ENCODE measurements around the gene RFLNA.

The RFLNA gene, protein sequence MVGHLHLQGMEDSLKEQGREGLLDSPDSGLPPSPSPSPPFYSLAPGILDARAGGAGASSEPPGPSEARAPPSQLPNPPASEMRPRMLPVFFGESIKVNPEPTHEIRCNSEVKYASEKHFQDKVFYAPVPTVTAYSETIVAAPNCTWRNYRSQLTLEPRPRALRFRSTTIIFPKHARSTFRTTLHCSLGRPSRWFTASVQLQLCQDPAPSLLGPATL

DNA sequence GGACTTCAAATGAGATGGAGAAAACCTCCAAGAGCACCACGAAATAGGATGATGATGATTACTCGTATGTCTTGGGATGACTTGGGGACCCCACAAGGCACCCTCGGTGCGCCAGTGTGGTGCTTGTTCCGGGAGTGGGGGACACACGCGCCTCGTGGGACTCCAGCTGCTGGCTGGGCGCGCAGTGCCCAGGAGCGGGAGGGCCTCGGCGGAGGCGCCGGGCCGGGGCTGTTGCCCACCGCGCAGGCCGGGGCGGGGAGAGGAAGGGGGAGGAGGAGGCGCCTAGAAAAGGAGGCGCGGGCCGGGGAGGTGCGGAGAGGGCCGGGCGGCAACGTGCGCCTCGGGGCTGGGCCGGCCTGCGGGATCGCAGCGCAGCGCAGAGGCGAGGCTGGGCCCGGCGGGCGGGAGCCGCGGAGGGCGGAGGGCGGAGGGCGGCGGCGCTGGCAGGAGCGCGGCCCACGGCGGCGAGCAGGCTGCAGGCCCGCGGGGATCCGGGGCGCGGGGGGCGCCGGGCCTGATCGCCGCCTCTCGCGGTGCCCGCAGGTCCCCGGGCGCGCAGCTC lies at the start of gene RFLNA:
TSS of gene RFLNA (plus strand) at position 314 of the 562 bp plus-strand sequence. CDS start 337 bp downstream, outside the sequence.
- DNase-seq = no peak

DNA sequence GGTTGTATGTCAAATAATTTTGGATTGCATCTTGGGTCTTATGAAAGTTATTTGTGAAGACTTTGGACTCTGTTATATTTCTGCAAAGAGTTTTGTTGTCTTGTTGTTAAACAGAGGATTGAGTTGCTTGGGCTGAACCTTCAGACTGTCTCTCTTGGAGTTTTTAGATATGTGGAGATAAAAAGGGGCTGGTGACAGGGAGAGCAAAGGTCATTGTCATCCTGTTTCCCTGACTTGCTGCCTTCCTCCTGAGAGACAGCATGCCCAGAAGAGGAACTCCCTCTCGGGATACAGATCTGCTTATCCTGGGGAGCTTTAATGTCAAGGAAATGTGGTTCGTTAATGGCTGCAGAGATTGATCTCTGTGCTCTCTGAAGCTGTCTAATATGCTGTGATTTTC lies 47.6 kb upstream of the RFLNA start:
- no peak for DNase-seq

DNA sequence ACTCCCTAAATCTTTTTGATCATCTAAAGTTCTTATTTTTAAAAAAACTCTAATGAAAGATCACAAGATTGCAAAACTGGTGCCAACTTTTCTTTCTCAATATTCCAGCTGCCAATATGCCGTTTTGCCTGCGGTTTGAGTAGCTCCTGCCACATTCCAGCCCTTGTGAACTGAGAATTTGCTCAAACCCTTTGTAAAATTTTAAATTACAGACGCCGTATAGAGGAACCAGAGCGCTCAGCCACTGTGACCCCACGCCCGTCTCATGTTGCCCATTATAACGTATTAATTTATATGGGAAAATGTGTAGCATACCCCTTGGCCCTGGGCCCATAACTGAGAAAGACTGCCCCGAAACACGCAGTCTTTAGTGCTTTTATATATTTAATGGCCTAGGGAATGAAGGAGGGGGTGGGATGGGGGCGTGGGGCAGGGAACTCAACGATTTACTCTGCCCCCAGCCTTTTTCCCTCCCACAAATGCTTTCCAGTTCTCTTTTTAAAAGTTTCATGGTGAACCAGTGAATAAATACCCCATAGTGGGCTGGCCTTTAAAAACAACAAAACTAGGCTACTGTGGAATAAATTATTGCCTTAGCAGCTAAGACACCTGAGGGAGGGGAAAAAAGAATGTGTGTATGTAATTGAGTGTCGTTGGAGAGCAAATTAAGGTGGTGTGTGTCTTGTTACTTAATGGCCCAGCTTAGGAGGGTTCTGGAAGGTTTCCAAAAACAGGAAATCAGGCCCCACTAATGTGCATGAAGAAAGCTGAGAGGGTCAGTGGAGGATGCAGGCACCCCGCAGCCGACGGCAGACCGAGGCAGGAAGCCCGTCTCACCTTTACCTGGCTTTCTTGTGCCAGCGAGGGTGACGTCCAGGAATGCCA lies 45.7 kb upstream of the RFLNA start:
- DNase-seq = no peak

DNA sequence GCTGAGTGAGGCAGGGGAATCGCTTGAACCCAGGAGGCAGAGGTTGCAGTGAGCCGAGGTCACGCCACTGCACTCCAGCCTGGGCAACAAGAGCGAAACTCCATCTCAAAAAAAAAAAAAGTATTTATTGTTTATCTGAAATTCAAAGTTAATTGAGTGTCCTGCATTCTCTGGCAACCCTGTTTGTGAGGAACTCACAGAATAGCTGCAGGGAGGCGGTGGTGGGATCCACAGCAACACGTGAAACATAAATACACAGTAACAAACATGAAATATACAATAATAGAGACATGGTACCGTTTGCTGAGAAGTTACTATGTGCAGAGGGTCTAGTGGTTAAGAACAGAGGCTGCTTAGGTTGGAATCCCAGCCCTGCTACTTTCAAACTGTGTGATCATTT lies 43.7 kb upstream of the RFLNA start:
- no peak for DNase-seq

DNA sequence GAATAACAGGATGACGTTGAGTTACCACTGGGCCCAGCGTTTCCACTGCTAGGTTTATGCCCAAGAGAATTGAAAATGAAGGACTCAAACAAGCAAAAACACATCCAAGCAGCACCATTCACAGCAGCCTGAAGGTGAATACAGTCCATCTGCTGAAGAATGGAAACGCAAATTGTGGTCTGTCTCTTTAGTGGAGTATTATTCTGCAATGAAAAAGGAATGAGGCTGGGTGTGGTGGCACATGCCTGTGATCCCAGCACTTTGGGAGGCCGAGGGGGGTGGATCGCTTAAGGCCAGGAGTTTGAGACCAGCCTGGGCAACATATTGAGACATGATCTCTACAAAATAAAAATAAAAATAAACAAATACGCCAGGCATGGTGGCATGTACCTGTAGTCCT lies 41.9 kb upstream of the RFLNA start:
- DNase-seq = no peak

DNA sequence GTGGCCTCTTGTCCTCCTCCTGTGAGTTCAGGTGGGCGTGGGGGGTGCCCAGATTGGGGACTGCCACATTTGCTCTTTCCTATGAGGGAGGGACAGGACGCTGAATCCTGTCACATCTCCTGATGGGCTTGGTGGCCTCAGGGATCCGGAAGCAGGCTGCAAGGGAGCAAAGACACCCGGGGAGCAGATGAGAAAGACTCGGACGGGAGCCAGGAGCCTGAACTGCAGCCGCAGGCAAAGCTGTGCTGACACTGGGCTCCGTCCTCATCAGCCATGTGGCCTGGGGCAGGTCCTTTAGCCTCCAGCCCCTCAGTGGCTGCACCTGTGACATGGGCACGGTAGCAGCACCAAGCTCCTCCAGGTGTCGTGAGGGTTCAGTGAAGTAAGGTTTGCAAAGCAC lies 40.8 kb upstream of the RFLNA start:
- DNase-seq = no peak

DNA sequence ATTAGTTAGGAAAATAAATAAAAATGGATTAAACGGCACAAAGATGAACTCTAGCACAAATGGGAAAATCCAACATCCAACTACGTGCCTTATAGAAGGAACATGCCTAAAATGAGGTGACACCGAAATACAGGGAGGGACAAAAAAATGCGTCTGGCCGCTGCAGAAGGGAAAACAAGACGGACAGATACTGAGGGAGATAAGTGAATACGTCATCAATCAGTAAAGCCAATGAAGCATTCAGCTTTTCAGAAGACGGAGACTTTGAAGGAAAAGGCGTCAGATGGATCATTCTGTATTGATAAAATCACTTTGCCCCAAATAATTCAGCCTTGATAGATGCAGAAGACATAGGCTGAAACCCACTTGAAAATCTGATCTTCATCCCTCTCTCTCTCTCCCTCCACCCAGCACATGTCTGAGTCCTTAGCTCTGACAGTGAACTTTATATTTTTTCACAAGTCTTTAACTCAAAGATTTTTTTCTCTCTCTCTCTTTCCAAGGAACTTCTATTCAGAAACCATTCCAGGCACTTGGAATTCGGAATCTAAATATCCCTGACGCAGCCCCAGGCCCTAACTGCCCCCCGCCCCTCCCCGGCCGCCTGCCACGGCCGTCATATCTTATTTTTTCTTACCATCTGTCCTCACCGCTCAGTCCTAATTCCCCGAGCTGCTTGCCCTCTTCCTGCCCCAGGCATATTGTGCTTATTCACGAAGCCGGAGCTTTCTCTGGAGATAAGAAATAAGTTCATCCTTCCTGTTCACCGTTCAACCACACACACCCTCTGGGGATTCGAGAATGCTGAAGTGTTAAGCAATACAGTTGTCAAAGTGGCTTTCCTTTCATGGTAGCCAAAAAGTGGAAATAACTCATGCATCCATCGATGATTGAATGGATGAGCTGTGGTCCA lies 35.5 kb upstream of the RFLNA start:
- DNase-seq = no peak

DNA sequence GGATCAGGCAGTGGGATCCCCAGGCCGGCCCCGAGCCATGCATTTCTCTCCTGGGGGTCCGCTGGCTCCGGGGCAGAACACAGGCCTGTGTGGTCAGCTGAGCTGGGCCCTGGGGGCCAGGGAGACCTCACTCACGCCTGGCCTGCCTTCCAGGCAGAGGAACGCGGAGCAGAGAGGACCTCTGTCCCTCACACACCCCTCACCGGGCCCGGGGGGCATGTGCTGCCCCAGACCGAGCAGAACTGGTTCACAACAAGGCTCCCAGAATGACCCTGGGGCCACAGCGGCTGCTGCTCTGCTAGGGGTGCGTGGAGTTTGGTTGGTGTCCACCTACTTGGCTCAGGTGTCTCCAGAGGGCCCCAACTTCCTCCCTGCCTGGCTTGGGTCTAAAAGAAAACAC lies 33.0 kb upstream of the RFLNA start:
- DNase-seq = no peak

DNA sequence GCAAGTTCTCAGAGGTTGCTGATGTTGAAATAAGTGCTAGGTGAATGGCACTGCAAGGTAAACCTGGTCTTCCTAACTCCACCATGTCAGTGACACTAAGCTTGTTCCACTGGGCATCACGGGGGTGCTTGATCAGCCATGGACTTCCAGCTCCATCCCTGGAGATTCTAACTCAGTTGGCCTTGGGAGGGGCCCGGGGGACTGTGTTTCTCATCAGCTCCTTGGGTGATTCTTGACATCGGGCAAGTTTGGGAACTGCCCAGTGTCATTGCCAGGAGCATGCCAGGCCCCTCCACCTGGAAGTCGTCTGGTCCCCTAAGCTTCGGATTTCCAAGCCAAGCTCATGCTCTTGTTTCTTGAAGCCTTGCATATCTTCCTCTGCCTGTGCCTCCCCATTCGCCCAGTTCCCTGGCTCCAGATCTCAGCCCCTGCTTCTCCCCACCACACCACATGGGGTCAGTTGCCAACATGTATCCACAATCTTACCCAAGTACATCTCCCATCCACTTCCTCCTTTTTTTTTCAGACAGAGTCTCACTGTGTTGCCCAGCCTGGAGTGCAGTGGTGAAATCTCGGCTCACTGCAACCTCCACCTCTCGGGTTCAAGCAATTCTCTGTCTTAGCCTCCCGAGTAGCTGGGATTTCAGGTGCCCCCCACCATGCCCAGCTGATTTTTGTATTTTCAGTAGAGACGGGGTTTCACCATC lies 30.7 kb upstream of the RFLNA start:
- no peak for DNase-seq

DNA sequence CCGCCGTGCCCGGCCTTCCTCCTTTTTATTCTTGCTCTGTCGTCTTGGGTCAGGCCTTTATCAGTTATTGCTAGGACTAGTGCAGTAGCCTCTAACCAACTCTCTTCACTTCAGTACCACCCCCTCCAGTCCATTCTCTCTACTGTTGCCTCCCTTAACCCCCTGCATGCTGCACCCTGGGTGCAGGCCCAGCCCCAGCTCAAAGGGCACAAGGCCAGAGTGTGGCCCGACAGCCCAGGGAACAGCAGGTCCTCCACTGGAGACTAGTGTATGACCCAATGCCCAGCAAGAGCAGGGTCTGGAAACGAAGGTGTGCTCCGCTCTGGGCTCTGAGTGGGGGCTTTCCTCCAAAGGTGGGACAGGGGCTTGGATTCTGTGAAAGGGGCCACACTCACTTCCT lies 30.0 kb upstream of the RFLNA start:
- no peak for DNase-seq

DNA sequence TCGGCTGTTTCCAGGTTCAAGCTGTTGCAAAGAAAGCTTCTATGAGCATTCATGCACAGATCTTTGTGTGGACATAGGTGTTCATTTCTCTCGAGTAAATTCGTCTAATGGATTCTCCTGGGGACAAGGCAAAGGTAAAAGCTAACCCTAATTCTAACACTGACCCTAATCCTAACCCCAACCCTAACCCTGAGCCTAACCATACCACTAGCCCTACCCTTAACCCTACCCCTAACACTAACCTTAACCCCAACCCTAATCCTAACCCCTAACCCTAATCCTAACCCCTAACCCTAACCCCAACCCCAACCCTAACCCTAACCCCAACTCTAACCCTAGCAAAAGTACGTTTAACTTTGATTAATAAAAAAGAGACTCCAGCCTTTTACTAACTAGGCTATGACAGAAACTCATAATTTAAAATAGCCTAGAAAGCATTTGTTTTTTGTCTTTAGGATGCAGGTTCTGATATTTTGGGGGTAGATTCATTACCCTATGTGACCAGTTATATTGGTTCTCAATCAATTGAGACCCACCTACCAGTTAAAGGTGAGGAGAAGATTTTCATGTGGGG lies 27.6 kb upstream of the RFLNA start:
- DNase-seq = no peak

DNA sequence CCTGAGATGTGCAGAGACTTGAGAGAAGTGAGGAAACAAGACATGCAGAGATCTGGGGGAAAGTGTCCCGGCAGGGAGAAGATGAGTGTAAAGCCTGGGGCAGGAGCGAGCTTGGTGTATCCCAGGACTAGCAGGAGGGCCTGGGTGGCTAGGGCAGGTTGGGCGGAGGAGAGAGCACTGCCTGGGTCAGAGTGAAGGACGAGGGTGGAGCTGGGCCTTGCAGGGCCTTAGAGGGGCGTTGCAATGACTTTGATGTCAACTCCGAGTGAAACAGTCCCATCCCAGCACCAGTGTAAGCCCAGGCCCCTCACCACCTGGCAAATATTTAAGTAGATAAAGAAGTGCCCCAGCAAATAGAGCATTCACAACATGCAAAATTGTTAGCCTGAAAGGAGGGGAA lies 24.2 kb upstream of the RFLNA start:
- no peak for DNase-seq

DNA sequence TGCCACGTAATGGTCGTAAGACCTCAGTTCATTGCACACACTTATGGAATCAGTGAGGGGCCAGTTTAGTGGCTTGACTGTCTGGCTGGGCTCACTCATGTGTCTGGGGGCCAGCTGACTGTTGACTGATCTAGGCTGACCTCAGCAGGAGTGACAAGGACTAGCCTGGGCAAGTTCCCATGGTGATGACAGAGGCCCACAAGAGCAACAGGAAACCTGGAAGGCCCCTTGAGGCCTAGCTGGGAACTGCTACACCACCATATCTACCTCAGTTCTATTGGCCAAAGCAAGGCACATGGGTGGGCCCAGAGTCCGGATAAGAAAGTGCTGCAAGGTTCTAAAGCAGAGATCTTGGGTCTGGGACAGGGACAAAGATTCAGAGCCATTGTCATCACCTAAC lies 21.3 kb upstream of the RFLNA start:
- DNase-seq = peak; percentile 2

DNA sequence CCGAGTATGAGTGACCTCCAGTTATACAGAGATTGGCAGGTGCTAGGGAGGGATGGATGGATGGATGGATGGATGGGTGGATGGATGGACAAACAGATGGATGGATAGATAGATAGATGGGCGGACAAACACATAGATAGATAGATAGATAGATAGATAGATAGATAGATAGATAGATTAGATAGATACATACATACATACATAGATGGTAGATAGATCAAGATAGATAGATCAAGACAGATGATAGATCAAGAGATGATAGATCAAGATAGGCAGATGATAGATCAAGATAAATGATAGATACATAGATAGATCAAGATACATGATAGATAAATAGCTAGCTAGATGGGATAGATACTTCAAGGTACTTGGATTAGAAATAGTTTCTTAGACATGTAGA lies 18.6 kb upstream of the RFLNA start:
- no peak for DNase-seq

DNA sequence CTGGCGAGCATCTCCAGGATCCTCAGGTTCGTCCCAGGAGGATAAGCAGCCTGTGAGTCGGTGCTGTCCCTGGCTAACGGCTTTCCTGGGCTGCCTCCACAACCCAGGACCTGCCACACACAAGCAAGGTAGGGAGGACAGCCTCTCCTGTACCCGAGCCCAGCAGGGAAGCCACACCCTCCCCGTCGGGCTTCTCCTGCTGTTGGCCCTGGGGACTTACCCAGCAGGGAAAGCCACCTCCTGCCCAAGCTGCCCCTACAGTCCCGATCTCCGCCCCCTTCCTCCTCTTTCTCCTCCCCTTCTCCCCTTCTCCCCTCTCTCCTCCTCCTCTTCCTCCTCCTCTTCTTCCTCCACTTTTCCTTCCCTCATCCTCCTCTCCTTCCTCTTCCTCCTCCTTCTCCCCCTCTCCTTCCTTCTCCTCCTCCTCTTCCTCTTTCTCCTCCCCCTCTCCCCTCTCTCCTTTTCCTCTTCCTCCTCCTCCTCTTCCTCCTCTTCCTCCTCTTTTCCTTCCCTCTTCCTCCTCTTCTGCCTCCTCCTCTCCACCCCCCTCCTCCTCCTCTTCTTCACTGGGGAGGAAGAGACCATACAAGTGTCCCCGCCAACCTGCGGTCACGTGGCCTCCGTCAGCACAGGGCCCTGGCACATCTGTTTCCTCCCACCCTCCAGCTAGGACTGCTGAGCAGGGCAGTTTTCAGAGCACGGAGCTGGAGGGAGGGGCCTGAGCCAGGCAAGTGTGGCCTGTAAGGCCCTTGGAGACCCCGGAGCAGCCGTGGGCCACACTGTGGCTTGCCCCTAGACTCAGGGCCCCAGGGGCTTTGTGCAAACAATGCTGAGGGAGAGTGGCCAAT lies 17.3 kb upstream of the RFLNA start:
- DNase-seq = no peak

DNA sequence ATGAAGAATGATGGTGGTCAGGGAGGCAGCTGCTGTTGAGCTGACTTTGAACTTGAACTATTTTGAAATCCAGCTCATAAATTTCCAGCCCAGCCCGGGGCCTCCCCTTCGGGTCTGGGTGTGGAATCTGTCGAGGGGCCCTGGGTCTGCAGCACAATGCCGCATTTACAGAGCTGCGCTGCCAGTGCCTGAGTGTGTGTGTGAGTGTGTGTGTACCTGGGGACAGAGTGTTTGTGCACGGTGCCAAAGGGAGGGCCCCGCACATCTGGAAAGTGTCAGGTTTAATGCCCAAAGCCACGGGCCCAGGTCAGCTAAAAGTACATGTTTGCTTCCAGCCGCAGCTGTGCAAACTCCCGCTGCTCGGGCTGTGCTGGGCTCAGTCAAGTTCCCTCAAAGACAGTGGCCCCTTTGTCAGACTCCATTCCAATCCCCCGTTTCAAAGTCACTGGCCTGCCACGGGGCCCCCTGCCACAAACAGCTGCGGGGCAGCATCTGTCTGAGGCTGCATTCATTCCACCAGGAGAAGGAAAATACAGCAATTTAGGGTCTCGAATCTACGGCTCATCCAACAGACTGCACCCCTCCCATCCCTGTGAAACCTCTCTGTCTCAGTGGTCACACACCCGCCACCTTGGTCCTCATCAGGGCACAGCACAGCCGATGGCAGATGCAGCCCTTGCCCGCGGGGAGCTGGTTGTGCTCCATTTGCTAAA lies 16.3 kb upstream of the RFLNA start:
- DNase-seq = no peak

DNA sequence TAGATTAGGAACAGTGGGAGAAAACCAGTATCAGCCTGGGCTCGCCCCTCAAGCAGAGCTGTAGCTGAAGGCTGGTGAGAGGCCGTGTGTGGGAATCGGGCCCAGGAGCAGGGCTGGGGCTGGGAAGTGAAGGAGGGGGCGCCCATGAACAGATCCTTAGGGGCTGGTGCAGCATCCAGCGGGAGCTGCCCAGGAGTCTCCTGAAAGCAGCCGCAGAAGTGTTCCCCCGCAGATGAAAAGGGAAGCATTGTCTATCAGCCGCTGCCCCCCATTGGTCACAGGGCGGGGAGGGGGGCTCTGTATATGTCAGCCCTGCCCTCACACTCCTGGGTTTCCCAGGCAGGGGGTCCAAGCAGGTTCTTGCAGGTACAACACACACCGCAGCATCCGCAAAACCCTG lies 15.6 kb upstream of the RFLNA start:
- DNase-seq = no peak

DNA sequence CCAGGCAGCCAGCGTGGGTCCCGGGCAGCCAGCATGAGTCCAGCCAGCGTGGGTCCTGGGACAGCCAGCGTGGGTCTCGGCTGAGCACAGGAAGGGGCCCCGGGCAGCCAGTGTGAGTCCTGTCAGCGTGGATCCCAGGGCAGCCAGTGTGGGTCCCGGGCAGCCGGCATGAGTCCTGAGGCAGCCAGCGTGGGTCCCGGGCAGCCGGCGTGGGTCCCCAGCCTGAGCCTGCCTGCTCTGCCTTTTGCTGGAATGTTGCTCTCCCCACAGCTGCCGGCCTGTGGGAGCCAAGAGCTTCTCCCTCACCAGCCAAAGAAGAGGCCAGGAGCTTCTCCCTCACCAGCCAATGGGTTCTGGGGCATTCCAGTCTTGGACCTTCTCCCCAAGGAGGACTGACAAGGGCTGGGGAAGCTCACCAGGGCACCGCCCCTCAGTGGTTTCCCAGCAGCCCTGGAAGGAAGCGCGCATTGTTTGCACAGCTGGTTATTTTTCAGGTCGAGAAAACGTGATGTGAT lies 15.0 kb upstream of the RFLNA start:
- DNase-seq = no peak

DNA sequence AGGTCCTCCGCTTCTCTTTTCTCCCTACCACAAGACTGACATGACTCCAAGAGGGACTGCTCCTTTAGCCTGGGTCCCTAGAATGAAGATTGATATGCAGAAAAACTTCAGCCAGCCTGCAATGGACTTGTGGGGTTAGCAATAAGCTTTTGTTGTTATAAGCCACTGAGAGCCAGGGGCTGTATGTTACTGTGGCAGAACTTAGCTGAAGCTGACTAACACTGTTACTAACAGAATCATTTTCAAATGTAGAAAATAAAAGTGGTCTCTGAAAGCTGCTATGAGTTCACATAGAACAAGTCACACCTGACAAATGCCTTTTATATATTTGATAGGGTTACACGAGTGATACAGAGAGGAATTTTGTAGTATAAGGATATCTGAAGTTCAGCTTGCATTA lies 13.6 kb upstream of the RFLNA start:
- DNase-seq = no peak

DNA sequence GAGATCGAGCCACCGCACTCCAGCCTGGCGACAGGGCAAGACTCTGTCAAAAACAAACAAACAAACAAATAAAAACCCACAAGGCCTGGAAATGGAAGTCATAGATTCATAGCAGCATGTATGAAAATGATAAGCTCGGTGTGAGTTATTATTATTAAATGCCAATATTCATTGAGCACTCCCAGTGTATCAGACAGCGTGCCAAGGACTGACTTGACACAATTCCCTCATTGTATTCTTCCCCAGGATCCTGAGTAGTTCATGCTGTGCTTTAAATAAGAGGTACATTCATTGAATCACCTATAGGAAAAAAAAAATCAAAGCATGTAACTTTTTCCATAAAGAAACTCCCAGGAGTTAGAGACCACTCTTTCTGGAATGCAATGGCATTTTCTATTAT lies 12.6 kb upstream of the RFLNA start:
- DNase-seq = no peak
